H1 (cell line): ENCODE results near the gene CASK. TPM values are rescaled to one million over a fixed set of nuclear protein-coding genes. Genes with fewer than 3 reads are reported as not detected.

ENCODE experiments used
- CTCF ChIA-PET: fragments of 300-600 bp; sonication (Branson Sonifier 250); formaldehyde crosslinking; loops from one replicate; lab custom pipeline; 2021; ENCODE audit not compliant: partially characterized antibody; lab: Charles Lee
- POLR2A ChIA-PET: fragments of 300-600 bp; sonication (Branson Sonifier 250); formaldehyde crosslinking; loops from one replicate; lab custom pipeline; 2021; ENCODE audit warnings: inconsistent platforms; ENCODE audit not compliant: partially characterized antibody; lab: Charles Lee
- DNase-seq, 2 experiments: peaks; one replicate each; pipeline versions ENCODE4 v3.0.0 to v3.0.0-alpha.2; 2010 to 2022; ENCODE audit warnings: low spot score in 2 of 2, low read depth in 1 of 2, mixed read lengths in 1 of 2
- FAIRE-seq: peaks from 2 replicates; lab custom pipeline; 2011; peaks lifted over from hg19 to GRCh38; lab: Jason Lieb, UNC
- H2AFZ ChIP-seq: 2 replicates; pipeline ENCODE4 v1.8.1; 2012; ENCODE audit warnings: low read length, inconsistent platforms
- H2AK5ac ChIP-seq: 2 replicates; pipeline ENCODE4 v1.6.1; 2013; ENCODE audit warnings: low read depth, low read length
- H2BK120ac ChIP-seq: replicated peaks from 2 replicates; pipeline ENCODE3; 2013; ENCODE audit warnings: low read depth, low read length, inconsistent platforms
- H2BK12ac ChIP-seq: 2 replicates; pipeline ENCODE4 v1.6.1; 2013; ENCODE audit warnings: low read depth, low read length
- H2BK15ac ChIP-seq: 2 replicates; pipeline ENCODE4 v1.6.1; 2013; ENCODE audit warnings: low read length
- H2BK20ac ChIP-seq: 2 replicates; pipeline ENCODE4 v1.6.1; 2013; ENCODE audit warnings: low read length
- H2BK5ac ChIP-seq: 2 replicates; pipeline ENCODE4 v1.6.1; 2013; ENCODE audit warnings: low read depth, low read length
- H3K14ac ChIP-seq: 2 replicates; pipeline ENCODE4 v1.6.1; 2013; ENCODE audit warnings: inconsistent platforms; ENCODE audit not compliant: insufficient read length
- H3K18ac ChIP-seq: 2 replicates; pipeline ENCODE4 v1.6.1; 2013; ENCODE audit warnings: low read length; ENCODE audit errors: extremely low read depth
- H3K23ac ChIP-seq: 2 replicates; pipeline ENCODE4 v1.6.1; 2013; ENCODE audit warnings: inconsistent platforms; ENCODE audit not compliant: insufficient read length
- H3K23me2 ChIP-seq: 2 replicates; pipeline ENCODE4 v1.6.1; 2013; ENCODE audit warnings: low read depth, low read length
- H3K27ac ChIP-seq: 2 replicates; pipeline ENCODE4 v1.6.1; 2011; ENCODE audit warnings: low read depth, low read length, inconsistent platforms
- H3K27me3 ChIP-seq, 4 experiments: replicated peaks in 1 of 4; 1 replicate in 1 of 4; 2 replicates in 3 of 4; pipeline versions ENCODE4 v1.6.1 to v1.8.1; 2011 to 2013; ENCODE audit warnings: low read length in 3 of 4, mild to moderate bottlenecking in 3 of 4, inconsistent platforms in 2 of 4, mixed read lengths in 2 of 4, moderate library complexity in 1 of 4; ENCODE audit not compliant: control insufficient read depth in 3 of 4, insufficient read depth in 3 of 4; ENCODE audit errors: extremely low read depth in 1 of 4
- H3K36me3 ChIP-seq, 4 experiments: 2 replicates each; pipeline versions ENCODE4 v1.6.1 to v1.8.1; 2011 to 2013; ENCODE audit warnings: mild to moderate bottlenecking in 4 of 4, low read length in 3 of 4, moderate library complexity in 2 of 4, control low read depth in 1 of 4, inconsistent platforms in 1 of 4; ENCODE audit not compliant: insufficient read depth in 4 of 4, control insufficient read depth in 2 of 4
- H3K4ac ChIP-seq: replicated peaks from 2 replicates; pipeline ENCODE3; 2013; ENCODE audit warnings: low read length, low read depth, mixed read lengths, inconsistent platforms; ENCODE audit not compliant: insufficient read length
- H3K4me1 ChIP-seq, 4 experiments: replicated peaks in 1 of 4; 1 replicate in 1 of 4; 2 replicates in 3 of 4; pipeline versions ENCODE4 v1.6.1 to v1.8.1; 2011 to 2013; ENCODE audit warnings: low read length in 3 of 4, inconsistent platforms in 2 of 4, mixed read lengths in 1 of 4; ENCODE audit not compliant: insufficient read depth in 4 of 4, control insufficient read depth in 3 of 4
- H3K4me2 ChIP-seq, 2 experiments: 2 replicates each; pipeline versions ENCODE4 v1.6.1 to v1.8.1; 2011 to 2013; ENCODE audit warnings: low read depth in 2 of 2, low read length in 2 of 2, control low read depth in 1 of 2, inconsistent platforms in 1 of 2, mild to moderate bottlenecking in 1 of 2; ENCODE audit not compliant: insufficient read depth in 1 of 2
- H3K4me3 ChIP-seq, 4 experiments: fragments of 200-600, 300-600 bp in 1 of 4; sonication (generic), shearing (Covaris generic), sonication (Bioruptor Twin) in 1 of 4; 2 replicates each; pipeline versions ENCODE4 v1.5.1 to v1.8.1; 2011 to 2016; ENCODE audit warnings: low read length in 4 of 4, low read depth in 3 of 4, control low read depth in 2 of 4, inconsistent platforms in 2 of 4, mild to moderate bottlenecking in 2 of 4, mixed read lengths in 1 of 4, moderate library complexity in 1 of 4; ENCODE audit not compliant: insufficient read depth in 2 of 4; ENCODE audit errors: extremely low read depth in 1 of 4
- H3K56ac ChIP-seq: replicated peaks from 2 replicates; pipeline ENCODE3; 2013; ENCODE audit warnings: low read depth, mild to moderate bottlenecking, mixed read lengths, low read length, inconsistent platforms; ENCODE audit not compliant: insufficient read length
- H3K79me1 ChIP-seq: 2 replicates; pipeline ENCODE4 v1.6.1; 2013; ENCODE audit warnings: low read depth, low read length, control low read depth
- H3K79me2 ChIP-seq, 2 experiments: 2 replicates each; pipeline versions ENCODE4 v1.6.1 to v1.8.1; 2012 to 2013; ENCODE audit warnings: low read length in 2 of 2, mild to moderate bottlenecking in 2 of 2, inconsistent platforms in 1 of 2; ENCODE audit not compliant: insufficient read depth in 2 of 2, control insufficient read depth in 1 of 2
- H3K9ac ChIP-seq, 4 experiments: replicated peaks in 1 of 4; 1 replicate in 1 of 4; 2 replicates in 3 of 4; pipeline versions ENCODE4 v1.6.1 to v1.8.1; 2011 to 2013; ENCODE audit warnings: low read depth in 3 of 4, low read length in 3 of 4, control low read depth in 2 of 4, mild to moderate bottlenecking in 2 of 4, moderate library complexity in 2 of 4, inconsistent platforms in 1 of 4; ENCODE audit errors: extremely low read depth in 1 of 4
- H3K9me3 ChIP-seq, 2 experiments: 2 replicates each; pipeline versions ENCODE4 v1.6.1 to v1.8.1; 2012 to 2013; ENCODE audit warnings: mild to moderate bottlenecking in 2 of 2, moderate library complexity in 2 of 2, control low read depth in 1 of 2, inconsistent platforms in 1 of 2, low read depth in 1 of 2, low read length in 1 of 2, mixed read lengths in 1 of 2; ENCODE audit not compliant: insufficient read depth in 2 of 2
- H4K20me1 ChIP-seq, 2 experiments: replicated peaks in 1 of 2; 2 replicates each; pipeline versions ENCODE3 to v1.8.1; 2011 to 2013; ENCODE audit warnings: inconsistent platforms in 2 of 2, low read length in 2 of 2, mild to moderate bottlenecking in 1 of 2; ENCODE audit not compliant: insufficient read depth in 2 of 2, control insufficient read depth in 1 of 2
- H4K5ac ChIP-seq: 2 replicates; pipeline ENCODE4 v1.6.1; 2013; ENCODE audit warnings: low read length, low read depth, mixed read lengths, inconsistent platforms; ENCODE audit not compliant: insufficient read length
- H4K8ac ChIP-seq: 2 replicates; pipeline ENCODE4 v1.8.0; 2013; ENCODE audit warnings: mild to moderate bottlenecking, moderate library complexity, low read length, inconsistent platforms; ENCODE audit not compliant: insufficient read depth; ENCODE audit errors: extremely low read depth
- H4K91ac ChIP-seq: replicated peaks from 2 replicates; pipeline ENCODE3; 2013; ENCODE audit warnings: low read length, mixed read lengths, inconsistent platforms; ENCODE audit not compliant: insufficient read length
- BCL11A ChIP-seq, 2 experiments: IDR thresholded peaks; one replicate each; pipeline ENCODE4 v1.6.1; 2011; ENCODE audit warnings: low read depth in 2 of 2, low read length in 2 of 2, mild to moderate bottlenecking in 2 of 2
- SP2 ChIP-seq: IDR thresholded peaks from 2 replicates; pipeline ENCODE4 v1.6.1; 2012; ENCODE audit warnings: mild to moderate bottlenecking, low read length, inconsistent platforms
- whole genome bisulfite sequencing, 2 experiments: shearing (Covaris generic) in 1 of 2; methylation state at CpG; one replicate each; pipeline versions ENCODE4 v1.1.6 to v1.1.7; 2013 to 2015; ENCODE audit warnings: low lambda C conversion rate in 2 of 2, mixed read lengths in 2 of 2, inconsistent platforms in 1 of 2, low coverage in 1 of 2, missing lambda C conversion rate in 1 of 2; ENCODE audit not compliant: insufficient replicate concordance in 2 of 2, insufficient coverage in 1 of 2, insufficient read length in 1 of 2; ENCODE audit errors: extremely low coverage in 1 of 2, missing lambda C conversion rate in 1 of 2; 5-methylcytosine and 5-hydroxymethylcytosine counted together
- polyA plus RNA-seq, 7 experiments: library from polyadenylated mRNA; depleted of rRNA in 3 of 7; stranded (reverse) in 5 of 7; unstranded in 2 of 7; fragments of >200 nt in 5 of 7; fragments of 200-250 nt in 2 of 7; gene quantifications; 1 replicate in 5 of 7; 2 replicates in 1 of 7; 4 replicates in 1 of 7; pipeline versions ENCODE4 v1.2.1 to v1.2.3, GENCODE V29; 2011 to 2013; ENCODE audit warnings: missing spikeins in 2 of 7, mixed read lengths in 2 of 7
- total RNA-seq: library from RNA; stranded (reverse); fragmentation: NEBNext Ultra II Directional; extraction: Animal tissue kit (Norgen Biotek cat#: 25700); gene quantifications from 2 replicates; pipeline ENCODE4 v1.2.1, GENCODE V29; 2021

Gene CASK
- total and polyA plus RNA-seq, 2 of the 8 experiments (the other 6 are each of a cell fraction or from before 2014, with no cell fraction given) = 21.6 to 55.1 TPM

- no peak overlapping the region for H2AFZ ChIP-seq
- H3K79me1 ChIP-seq = no peaks in the 10 kb centered on the region
- no peak overlapping the region for H2BK5ac ChIP-seq
- DNase-seq (no peak), FAIRE-seq (no peak)
- 96% methylated on average over 4 of the region's 4 CpGs; no CpG with 5 or more reads in 1 of the 2 experiments for WGBS, 2 experiments
- no peak overlapping the region for H4K8ac ChIP-seq
- H3K23me2 ChIP-seq = no peaks in the 10 kb centered on the region
- H3K4me3 ChIP-seq = no peak overlapping the region
- H3K27me3 ChIP-seq = no peaks in the 10 kb centered on the region
- peaks cover 0 to 7% (median 3%) of the 10 kb centered on the region in 4 experiments; a peak in 5 of 8 replicates for H3K36me3 ChIP-seq
- no peak overlapping the region for H3K23ac ChIP-seq
- H3K14ac ChIP-seq = no peak overlapping the region
- no peak overlapping the region for H2AK5ac ChIP-seq
- H3K18ac ChIP-seq = no peak overlapping the region
- H3K56ac ChIP-seq = no peak overlapping the region
- no peaks in the 10 kb centered on the region for H4K20me1 ChIP-seq
- H3K4ac ChIP-seq = no peak overlapping the region
- no peak overlapping the region for H3K4me2 ChIP-seq
- TF ChIP-seq SP2 = no peak
- no peak for TF ChIP-seq BCL11A (IDR thresholded peaks at IDR 0.05; ENCODE audit: low read depth in 2 of 2, low read length in 2 of 2)
- H2BK12ac ChIP-seq = no peak overlapping the region
- H2BK120ac ChIP-seq = no peak overlapping the region
- ChIA-PET POLR2A (no interaction called here), CTCF (no interaction called here)
- H4K91ac ChIP-seq = no peak overlapping the region
- no peak overlapping the region for H4K5ac ChIP-seq
- H3K79me2 ChIP-seq = no peaks in the 10 kb centered on the region
- H2BK15ac ChIP-seq = no peak overlapping the region
- no peak overlapping the region for H3K9ac ChIP-seq
- no peak overlapping the region for H2BK20ac ChIP-seq
- no peaks in the 10 kb centered on the region for H3K9me3 ChIP-seq
- no peak overlapping the region for H3K27ac ChIP-seq
- peaks cover 0 to 3% (median under 1%) of the 10 kb centered on the region in 4 experiments; a peak in 2 of 7 replicates for H3K4me1 ChIP-seq
Measured at GRCh38 chrX:41522671-41523070, 400.7 kb downstream of the CASK start.
